NCI-H1048 (cell line): ENCODE data around the gene TAX1BP1.
"Not testable (repeated sequence)": the region's sequence is repeated elsewhere in the genome, so short reads cannot be mapped to it uniquely, and the experiment has no call there.

ENCODE experiments used
- DNase-seq: peaks from one replicate; lab custom pipeline; 2025; lab: John Stamatoyannopoulos, UW

The TAX1BP1 gene

GRCh38 chr7:27739301-27739908, 557 bp upstream of the TAX1BP1 start:
- no peak for DNase-seq

- peak; percentile 76 for DNase-seq
Measured at GRCh38 chr7:27740449-27741086, 606 bp downstream of the TAX1BP1 start.

- not testable (repeated sequence) for DNase-seq
Measured at GRCh38 chr7:27742091-27742710, 2.2 kb downstream of the TAX1BP1 start.

DNA sequence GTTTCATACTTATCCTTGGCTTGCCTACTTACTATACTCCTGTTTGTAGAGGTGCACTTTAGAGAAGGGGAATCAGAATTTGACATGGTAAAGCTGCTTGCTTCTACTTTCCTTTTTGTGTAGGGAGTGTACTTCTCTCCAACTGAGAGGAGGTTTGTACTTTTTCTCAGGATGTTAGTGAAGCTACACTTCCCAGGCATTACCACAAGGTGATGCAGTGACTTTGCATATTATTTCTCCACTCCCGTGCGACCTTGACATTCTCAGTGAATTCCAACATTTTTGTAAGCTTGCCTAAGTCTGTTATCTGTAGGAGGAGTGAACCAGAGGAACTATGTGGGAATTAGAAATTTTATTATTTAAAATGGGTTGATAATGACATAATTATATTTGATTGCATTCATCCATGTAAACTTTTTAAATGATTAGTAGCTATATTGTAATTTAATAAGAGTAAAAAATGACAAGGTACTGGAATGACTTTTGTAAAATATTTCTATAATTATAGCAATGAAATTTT, 5.2 kb downstream of the TAX1BP1 start:
- peak; percentile 8 for DNase-seq

GRCh38 chr7:27746486-27746885, 6.5 kb downstream of the TAX1BP1 start:
- DNase-seq = no peak

DNA sequence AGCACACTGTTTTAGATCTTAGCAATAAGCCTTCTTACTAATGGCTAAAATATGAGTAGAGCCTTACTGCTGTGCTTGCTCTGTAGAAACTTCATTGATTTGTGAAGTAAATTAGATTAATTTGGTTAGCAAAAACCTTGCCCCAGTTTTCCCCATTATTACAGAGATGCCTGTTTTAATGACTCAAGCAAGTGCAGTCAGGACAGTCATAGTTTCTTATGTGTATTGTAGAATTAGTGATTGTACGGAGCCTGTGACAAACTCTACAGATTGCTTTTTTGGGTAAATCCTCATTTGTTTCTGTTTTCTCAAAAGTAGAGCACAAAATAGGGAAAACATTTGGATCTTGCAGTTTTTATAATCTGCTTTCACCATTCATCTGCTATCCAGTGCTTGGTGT, 7.0 kb downstream of the TAX1BP1 start:
- no peak for DNase-seq

DNA sequence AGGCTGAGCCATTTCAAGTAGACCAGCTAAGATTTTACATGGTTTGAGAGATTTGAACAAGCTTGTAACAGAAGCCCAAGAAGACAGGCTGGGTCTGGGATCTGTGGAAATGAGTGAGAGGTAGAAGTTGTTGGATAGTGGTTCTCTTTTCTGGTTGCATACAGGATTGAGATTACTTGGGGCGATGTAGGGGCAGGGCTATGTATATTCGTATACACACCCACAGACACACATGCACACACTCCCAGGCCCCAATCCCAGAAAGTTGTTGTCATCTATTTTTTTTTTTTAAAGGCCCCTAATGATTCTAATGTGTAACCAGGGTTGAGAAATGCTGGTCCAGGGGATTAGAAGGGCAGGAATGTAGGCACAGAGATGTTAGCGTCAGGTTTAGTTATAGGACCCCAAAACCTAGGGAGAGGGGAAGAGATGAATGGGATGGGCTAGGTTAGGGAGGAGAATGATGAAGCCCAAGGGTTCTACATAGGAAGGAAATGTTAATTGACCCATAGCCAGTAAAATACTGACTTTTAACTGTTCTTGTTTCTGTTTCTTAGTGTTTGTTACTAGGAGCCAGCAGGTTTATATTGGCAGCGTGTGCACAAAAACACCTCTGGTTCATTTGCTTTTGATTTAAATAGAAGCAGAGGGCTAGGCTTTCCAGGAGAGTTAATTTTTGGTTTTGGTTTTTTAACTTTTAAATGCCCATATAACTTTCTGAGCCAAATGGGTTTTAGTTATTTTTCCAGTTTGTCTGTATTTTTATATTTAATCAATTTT, 7.8 kb downstream of the TAX1BP1 start:
- no peak for DNase-seq

- DNase-seq = no peak
Measured at GRCh38 chr7:27750316-27750715, 10.4 kb downstream of the TAX1BP1 start.

DNA sequence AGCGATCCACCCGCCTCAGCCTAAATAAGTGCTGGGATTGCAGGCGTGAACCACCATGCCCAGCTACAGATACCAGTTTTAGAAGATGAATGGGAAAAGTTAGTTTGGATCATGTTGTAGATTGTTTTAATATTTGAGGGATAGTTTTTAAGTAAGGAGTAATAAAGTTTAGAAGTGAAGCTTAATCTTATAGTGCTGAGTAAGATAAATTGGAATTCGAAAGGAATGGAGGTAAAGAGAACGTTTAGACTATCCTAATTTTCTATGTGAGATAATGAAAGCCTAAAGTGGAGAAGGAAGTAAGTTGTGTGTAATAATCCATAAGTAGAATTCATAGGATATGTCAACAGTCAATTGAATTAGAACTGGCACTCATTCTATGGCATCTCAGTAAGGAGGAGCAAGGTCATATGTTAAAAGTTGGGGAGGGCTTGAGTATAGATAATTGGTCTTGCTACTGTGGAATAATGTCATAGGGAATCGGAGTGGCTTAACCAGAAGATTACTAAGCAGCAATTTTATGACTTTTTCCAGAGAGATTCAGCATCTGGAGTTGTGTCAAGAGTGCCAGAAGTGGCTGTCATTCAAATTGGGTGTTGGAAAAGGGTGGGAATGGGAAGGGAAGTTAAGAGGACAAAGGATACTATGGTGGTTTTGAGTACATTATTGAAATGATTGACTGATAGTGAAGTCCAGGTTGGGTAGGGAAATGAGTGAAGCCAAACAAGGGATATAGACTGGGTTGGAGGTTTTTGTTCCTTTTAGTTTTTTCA, 12.1 kb downstream of the TAX1BP1 start:
- DNase-seq = no peak

DNA sequence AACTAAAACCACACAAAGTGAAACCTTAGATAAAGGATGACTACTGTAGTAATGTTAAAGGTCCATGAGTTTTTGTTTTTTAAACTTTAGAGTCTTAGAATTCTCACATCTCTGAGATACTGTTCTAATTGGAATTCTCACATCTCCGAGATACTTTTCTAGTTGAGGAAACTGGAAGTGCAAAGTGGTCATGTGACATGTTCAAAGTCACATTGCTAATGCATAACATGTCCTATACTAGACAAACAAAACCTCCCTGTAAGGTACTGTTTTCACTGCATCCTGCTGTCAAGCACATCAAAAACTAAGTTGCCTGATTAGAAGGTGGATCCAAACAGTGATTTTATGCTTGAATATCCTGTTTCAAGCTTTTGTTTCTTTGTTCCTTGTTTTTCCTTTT, 13.9 kb downstream of the TAX1BP1 start:
- DNase-seq = no peak

- DNase-seq = no peak
Measured at GRCh38 chr7:27756298-27756697, 16.3 kb downstream of the TAX1BP1 start.

DNA sequence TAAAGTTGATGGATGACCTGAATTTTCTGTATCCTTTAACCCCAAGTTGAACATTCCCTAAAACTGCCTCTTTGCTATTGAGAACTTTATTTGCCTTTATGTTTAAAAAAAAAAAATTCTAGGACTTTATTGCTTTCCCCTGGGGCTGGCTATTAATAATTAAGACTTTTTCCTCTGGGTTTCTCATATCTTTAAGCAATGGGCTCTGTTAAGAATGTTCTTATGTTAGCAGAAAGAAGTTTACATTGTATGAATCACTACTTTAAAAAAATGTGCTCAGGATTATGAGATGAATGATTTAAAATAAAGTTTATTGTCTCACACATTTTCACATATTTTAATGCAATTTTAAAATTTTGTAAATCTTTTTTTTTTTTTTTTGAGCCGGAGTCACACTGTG, 19.5 kb downstream of the TAX1BP1 start:
- no peak for DNase-seq

- DNase-seq = no peak
Measured at GRCh38 chr7:27762062-27762461, 22.1 kb downstream of the TAX1BP1 start.

DNA sequence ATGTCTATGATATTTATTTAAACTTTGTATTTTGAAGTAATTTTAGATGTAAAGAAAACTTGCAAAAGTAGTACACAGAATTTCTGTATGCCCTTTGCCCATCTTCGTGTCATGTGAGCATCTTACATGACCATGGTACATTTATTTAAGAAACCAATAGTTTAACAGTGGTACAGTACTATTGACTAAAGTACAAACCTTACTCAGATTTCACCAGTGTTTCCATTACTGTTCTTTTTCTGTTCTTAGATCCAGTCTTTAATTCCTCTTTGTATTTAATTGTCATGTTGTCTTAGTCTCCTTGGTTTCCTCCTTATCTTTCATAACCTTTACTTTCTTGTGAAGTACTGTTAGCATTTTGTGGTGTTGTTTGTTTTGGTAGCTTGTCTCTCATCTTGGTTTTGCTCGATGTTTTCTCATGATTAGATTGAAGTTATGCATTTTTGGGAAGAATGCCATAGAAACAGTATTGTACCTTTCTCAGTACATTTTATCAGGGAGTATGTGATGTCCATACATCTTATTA, 24.1 kb downstream of the TAX1BP1 start:
- no peak for DNase-seq

GRCh38 chr7:27765841-27766240, 25.9 kb downstream of the TAX1BP1 start:
- DNase-seq = no peak

DNA sequence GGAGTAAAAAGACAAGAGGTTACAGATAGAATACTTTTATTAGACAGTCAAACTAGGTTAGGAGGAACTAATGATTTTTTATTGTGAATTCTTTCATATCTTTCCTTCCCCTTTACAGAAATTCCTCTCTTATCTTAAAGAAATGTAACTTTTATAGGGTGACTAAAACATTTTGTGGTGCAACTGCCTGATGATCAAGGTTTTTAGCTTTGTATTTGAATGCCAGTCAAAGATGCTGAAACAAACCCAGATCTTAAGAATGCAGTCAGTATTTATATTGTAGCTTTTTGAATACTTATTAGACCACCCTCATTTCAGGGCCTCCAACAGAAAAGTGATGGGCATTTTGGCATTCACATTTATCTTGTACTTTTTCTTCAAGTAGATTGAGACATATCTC, 27.4 kb downstream of the TAX1BP1 start:
- no peak for DNase-seq

DNA sequence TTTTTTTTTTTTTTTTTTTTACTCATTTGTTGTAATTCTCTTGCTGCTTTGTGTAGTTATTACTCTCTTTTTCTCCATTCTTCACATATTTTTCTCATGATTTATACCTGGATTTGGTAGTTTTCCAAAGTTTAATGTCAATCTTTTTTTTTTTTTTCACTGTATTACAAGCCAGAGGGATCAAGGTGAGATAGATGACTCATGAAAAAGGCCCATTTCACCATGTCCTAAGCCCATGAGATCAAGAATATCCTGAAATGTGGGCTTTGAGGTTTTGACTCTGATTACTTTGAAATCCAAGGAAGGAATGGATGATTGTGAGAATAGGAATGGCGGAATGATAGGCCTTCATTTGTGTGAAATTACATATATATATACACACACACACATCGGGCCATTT, 31.1 kb downstream of the TAX1BP1 start:
- no peak for DNase-seq

DNA sequence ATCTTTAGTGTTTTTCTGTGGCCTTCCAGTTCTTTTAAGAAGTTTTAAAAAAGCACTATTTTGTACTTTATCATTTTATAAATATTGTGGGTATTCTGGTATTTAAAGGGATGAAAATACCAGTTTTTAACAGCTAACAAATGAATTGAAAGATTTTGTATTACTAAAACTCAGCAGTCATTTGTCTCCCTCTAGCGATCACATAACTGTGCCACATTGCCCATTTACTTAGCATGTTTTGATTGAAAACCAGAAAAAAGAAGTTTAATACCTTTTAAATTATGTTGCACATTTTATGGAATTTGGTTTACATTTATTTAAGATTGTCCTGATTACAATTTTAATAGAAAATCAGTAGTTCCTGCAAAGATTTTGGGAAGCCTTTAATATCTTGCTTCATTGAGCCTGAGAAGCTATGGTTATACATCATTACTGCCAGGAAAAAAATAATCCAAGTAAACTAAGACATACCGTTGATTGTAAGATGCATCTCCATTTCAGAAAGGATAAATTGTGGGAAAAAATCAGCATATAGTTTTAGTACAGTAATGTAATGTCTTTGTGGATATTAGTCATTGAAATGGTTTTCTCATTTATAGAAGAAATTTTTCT, 34.9 kb downstream of the TAX1BP1 start:
- DNase-seq = no peak

DNA sequence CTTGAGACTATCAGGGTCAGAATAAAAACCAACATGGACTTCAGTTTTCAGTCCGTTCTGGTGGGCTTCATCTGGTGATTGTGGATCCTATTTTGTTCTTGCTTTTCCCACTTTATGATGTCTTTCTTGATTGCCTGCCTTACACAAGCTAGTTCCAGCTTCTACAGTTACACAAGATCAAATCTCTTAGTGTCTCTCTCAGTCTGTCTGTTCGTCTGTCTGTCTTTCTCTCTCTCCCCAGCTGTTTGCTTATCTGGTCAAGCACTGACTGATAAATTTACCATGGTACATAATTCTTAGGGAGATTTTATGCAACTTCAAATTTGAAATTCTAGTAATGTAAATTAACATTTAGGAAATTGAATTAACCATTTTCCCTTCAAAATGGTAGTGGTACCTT, 35.8 kb downstream of the TAX1BP1 start:
- DNase-seq = no peak

GRCh38 chr7:27777662-27778061, 37.7 kb downstream of the TAX1BP1 start:
- DNase-seq = no peak

- no peak for DNase-seq
Measured at GRCh38 chr7:27779873-27780272, 39.9 kb downstream of the TAX1BP1 start.
